Stimulated activated CD4-positive, alpha-beta T cell treated with anti-CD3 and anti-CD28 coated beads, Interleukin-12 subunit alpha, Interleukin-12 subunit beta, amount 100 ng/mL, for 24 hours (primary cell): Measurements from ENCODE around the gene ROR2.
"Not testable (repeated sequence)": the region's sequence is repeated elsewhere in the genome, so short reads cannot be mapped to it uniquely, and the experiment has no call there.

Experiments used
- DNase-seq, 2 experiments: peaks; one replicate each; pipeline ENCODE4 v3.0.0-alpha.2; 2020; ENCODE audit warnings: low read depth in 2 of 2

The ROR2 gene

DNA sequence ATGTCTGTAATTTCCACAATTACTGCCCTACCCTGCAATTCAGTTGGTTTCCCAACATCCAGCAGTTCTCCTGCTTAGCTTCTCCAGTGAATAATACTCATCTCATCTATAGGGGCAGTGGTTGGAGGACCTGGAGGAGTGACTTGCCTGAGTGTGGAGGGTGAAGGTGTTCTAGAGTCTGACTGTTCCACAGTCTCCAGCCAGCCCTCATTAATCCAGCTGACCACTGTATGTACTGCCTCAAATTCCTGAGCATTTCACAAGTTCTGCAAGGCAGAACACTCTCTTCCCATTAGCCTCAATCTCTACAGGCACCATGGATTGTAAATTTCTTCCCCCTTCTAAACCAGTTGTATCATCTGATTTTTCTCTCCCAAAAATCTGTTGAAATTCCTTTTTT lies 379.0 kb downstream of the ROR2 start:
- DNase-seq: no peak

DNA sequence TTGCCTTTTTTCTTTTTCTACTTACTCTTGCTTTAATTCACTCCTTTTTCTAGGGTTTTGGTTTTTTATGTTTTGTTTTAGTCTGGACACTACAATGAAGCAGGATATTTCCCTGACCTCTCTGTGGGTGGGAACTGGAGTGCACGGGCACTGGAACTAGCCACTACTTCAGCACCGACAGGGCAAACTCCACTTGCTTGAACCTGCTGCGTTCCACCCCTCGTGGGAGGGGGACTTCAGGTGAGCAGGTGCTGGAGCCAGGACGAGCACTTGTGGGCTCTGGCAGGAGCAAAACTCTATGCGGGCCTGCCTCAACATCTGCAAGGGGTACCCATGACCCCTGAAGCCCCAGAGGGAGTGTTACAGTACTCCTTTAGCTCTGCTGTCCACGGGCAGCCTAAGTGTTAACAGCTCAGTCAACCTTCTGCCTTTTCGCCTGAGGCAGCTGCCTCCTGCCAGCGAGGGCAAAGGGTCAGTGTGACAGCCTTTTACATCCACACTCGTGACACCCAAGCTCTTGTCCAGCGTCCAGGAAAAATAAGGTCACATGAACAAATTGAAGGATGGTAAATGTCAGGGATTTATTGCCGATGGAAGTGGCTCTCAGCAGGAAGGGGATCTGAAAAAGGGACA lies 382.3 kb downstream of the ROR2 start:
- DNase-seq: no peak

DNA sequence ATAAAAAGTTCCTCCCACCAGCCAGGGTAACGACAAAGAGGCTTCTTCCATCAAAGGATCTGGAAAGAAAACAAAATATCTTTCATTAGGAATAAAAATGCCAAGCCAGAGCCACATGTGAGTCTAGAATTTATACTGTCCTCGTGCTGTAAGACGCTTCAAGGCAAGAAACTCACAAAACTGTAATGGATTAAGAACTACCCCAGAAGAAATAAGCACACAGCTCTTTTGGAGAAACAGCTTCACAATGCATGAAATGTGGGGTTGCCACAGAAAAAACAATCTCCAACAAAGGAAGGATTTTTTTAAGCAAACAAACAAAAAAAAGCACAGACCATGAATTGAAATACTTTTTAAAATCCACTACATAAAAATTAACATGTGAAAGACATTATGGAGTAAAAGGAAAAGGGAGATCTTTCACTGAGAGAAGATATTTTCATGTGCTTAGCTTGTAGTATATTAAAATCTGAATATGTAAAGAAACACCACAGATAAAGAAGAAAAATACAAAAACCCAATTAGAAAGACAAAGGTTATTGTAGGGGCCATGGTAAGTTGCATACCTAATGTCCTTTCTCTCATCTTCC lies 385.9 kb downstream of the ROR2 start:
- no peak for DNase-seq

DNA sequence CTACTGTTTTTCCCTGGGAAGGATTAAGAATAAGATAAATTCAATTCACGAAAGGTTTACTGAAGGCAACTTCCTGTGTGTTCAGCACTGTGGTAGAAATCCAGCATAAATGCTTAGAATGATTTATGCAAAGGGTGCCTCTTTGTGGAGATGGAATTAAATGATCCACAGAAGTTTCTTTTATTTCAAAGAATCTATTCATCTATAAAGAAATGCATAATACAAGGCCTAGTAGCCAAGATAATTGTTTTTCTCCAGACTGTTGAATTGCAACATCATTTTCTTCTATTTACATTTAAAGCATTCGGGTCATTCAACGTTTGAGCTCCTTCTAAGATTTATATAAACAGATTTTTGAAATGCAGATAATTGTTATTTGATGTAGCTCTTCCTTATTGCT lies 387.6 kb downstream of the ROR2 start:
- DNase-seq: no peak

DNA sequence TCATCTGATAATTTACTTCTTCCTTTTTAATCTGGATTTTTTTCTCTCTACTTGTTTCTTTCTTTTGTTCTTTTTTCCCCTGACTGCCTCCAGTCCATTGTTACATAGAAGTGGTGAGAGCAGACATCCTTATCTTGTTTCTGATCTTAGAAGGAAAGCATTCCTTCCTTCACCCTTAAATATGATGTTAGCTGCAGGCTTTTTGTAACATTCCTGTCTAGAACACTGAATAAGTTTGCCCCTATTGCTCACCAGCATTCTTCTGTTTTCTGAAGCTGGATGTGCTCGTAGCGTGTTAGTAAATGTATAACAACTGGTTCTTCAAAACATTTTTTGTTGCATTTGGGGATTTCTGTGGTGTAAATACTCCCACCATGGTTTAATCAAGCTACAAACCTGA lies 389.7 kb downstream of the ROR2 start:
- DNase-seq: no peak

DNA sequence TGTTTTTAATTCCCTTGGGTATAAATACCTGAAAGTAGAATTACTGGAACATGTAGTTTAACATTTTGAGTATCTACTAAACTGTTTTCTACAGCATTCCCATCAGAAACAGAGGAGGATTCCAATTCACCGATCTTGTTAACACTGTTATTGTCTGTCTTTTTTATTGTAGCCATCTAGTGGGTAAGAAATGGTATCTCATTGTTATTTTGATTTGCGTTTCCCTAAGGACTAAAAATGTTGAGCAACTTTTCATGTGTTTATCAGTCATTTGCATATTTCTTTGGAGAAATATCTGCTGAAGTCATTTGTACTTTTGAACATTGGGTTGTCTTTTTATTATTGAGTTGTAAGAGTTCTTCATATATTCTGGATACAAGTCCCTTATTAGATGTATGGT lies 391.1 kb downstream of the ROR2 start:
- DNase-seq: no peak

DNA sequence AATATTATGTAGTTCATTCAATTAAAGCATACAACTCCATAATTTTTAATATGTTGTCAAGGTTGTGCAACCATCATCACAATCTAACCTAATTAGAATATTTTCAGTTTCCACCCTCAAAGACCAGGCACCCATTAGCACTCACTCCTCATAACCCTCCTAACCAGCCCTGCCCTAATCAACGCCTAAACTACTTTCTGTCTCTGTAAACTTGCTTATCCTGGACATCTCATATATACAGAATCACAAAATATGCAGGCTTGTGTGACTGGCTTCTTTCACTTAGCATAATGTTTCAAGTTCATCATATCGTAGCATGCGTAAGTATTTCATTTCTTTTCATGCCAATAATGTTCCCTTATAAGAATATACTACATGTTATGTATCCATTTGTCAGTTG lies 391.6 kb downstream of the ROR2 start:
- no peak for DNase-seq

DNA sequence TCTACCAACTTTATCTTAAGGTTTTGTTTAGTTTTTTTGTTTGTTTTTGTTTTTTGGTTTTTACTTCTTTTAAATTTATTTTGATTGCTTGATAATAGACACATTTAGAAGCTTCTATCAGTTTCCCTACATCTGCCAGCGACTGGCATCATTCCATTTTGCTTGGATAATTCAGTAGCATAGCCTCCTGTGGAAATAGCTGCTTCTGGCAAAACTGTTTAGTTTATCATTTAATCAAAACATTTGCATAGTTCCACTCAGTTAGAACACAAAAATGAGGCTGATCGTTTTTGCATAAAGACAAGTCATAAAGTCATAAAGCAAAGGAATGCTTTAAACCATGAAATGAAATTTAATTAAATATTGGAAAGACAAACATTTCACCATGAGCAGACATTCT lies 392.7 kb downstream of the ROR2 start:
- DNase-seq: no peak

DNA sequence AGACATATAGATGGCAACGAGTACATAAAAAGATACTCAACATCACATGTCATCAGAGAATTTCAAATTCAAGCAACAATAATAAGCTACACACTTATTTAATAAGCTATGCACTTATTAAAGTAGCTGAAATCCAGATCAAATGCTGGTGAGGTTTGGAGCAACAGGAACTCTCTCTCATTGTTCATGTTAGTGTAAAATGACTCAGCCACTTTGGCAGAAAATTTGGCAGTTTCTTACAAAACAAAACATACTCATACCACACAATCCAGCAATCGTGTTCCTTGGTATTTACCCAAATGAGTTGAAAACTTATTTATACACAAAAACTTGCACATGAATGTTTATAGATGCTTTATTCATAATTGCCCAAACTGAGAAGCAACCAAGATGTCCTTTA lies 394.9 kb downstream of the ROR2 start:
- no peak for DNase-seq

DNA sequence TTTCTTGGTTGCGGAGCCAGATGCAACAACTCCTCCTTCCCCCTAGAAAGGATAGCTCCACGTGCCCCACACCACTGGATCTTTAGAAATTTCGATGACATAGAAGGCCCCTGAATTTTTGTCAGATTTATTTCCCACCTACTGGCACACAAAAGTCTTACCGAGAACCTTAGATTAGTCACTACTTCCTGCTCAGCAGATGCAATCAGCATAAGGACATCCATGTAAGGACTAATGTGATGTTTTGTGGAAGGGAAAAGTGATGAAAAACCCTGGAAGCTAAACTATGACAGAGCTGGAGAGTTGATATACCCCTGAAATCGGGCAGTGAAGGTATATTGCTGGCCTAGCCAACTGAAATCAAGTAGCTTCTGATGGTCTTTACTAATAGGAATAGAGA lies 400.9 kb downstream of the ROR2 start:
- DNase-seq: no peak

DNA sequence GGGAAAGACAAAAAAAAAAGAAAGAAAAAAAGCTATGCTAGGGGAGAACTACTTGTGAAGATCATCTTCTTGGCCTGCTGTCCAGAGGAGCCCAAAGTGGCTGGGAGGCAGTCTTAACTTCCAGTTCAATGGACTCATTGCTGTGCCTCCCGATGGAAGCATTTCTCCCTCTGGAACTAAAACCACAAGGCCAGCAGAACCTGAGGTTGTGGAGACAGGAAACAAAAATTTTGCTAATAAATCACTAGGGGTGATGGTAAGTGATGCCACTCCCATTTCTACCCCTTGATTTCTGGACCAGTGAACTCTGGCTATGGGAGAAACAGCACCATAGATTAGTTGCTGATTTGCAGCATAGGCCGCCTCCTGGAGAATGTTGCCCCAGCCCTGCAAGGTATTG lies 402.9 kb downstream of the ROR2 start:
- no peak for DNase-seq

DNA sequence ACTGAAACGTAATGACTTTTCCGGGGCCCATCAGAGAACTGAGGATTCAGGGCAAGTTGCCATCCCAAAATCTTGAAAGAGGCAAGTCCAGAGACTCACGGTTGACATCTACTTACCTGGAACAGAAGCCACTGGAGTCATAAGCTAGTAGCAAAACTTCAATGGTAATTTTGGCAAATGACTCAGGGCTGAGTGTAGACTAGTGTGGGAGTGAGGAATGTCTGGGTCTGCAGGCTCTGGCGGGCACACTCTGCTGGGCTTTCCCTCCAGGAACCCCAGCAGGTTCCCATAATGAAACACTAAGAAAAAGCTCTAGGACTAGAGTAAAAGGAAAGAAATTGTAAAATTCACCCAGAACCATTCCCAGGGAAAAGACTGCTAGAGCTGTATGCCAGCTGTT lies 403.5 kb downstream of the ROR2 start:
- DNase-seq: no peak

DNA sequence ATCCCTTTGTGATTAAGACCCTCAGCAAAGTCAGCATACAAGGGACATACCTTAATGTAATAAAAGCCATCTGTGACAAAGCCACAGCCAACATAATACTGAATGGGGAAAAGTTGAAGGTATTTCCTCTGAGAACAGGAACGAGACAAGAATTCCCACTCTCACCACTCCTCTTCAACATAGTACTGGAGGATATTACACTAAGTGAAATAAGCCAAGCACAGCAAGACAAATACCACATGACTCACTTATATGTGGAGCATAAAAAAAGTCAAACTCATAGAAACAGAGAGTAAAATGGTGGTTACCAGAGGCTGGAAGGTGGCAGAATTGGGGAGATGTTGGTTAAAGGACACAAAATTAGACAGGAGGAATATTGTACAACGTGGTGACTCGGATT lies 408.3 kb downstream of the ROR2 start:
- DNase-seq: no peak

DNA sequence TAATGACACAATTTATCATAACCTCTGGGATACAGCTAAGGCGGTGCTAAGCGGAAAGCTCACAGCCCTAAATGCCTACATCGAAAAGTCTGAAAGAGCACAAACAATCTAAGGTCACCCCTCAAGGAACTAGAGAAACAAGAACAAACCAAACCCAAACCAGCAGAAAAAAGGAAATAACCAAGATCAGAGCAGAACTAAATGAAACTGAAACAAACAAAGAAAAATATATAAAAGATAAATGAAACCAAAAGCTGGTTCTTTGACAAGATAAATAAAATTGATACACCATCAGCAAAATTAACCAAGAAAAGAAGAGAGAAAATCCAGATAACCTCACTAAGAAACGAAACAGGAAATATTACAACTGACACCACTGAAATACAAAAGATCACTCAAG lies 409.5 kb downstream of the ROR2 start:
- DNase-seq: not testable (repeated sequence)

DNA sequence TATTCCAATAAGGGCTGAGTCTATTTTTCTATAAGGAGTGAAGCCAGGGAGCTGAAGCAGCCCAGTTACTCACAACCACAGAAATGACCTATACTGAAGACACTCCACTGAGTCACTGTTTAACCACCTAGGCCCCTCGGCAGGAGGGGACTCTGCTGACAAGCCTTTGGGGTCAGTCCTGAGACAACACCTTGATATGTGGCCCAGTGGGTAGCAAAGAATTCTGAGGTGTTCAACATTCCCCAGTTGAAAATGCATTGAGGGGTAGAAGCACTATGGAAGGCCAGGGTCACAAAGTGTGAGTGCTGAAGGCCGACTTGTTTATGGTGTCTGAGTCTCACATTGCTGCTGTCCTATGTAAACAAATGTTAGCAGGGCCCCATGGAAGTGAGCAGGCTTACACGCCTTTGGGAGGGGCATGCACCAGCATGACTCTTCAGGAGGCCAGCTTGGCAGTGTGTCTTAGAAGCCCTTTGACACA lies 413.8 kb downstream of the ROR2 start:
- DNase-seq: no peak

DNA sequence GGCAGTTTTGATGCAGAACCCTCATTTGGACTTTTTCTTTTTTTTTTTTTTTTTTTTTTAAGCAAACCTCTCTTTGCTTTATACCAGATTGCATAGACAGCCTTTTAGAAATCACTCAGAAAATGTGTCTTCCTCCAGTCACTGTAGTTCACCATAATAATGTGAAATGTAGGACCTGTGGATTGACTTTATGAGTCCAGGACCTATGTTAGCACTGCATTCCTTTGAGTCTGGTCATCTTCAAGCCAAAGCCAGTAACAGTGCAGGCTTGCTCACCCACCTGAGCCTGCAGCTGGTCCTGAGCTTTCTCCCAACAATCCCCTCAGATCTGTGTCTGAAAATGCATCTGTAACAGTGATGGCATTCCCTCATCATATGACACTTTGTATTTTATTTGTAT lies 415.7 kb downstream of the ROR2 start:
- no peak for DNase-seq

DNA sequence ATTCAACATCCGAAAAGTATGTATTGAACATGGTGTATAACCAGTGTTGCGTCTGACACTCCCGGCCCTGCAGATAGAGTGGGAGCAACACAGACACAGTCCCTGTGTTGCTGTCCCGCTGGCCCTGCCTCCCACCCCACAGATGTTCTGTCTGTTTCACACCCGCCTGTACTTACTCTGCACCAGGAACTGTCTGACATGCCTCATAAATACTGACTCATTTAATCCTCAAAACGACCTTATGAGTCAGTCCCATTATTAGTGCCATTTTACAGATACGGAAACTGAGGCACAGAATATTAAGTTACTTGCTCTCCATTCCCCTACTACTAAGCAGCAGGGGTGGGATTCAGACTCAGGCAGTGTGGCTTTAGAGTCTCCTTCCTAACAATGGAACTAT lies 416.6 kb downstream of the ROR2 start:
- DNase-seq: no peak

DNA sequence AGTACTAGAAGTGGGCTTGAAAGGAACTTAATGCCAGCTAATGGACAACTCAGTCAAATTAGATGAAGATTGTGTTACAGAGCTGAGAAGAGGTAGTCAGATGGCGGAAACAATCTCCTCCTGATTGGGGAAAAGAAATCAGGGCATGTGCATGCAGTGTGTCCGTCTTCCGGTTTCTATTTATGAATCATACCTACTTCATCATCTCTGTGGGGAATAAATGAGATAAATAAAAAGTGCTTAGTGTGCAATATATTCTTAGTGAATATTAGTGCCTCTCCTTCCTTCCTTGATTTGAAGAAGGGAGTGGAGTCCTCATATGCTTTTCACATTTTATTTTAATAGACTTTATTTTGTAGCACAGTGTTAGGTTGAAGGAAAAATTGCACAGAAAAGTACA lies 417.7 kb downstream of the ROR2 start:
- no peak for DNase-seq

DNA sequence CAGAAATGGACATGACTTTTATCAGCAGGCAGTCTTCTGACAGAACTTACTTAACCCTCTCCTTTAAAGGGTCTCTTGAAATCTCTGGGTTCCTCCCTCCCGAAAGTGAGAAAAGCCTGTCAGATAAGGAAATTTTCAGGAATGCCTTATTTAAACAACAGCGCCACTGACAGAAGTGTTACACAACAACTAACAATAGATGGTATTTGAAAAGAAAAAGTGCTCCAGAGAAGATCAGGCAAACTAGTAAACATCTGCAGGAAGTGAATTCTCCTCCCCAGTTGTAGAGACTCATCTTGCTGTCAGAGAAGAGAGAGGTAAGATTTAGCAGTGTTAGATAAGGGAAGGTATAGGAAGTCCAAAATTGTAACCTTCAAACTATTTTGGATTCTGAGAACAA lies 419.2 kb downstream of the ROR2 start:
- DNase-seq: no peak

DNA sequence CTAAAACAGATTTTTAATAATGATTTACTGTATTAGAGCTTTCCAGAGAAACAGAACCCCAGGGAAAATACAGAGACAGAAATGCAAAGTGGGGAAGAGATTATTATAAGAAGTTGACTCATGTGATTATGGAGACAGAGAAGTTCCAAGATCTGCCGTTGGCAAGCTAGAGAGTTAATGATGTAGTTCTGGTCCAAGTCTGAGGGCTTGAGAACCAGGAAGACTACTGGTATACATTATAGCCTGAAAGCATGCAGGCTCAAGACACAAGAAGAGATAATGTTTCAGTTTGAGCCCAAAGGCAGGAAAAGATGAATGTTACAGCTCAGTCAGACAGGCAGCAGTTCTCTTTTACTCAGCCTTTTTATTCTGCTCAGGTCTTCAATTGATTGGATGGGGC lies 427.5 kb downstream of the ROR2 start:
- DNase-seq: no peak

DNA sequence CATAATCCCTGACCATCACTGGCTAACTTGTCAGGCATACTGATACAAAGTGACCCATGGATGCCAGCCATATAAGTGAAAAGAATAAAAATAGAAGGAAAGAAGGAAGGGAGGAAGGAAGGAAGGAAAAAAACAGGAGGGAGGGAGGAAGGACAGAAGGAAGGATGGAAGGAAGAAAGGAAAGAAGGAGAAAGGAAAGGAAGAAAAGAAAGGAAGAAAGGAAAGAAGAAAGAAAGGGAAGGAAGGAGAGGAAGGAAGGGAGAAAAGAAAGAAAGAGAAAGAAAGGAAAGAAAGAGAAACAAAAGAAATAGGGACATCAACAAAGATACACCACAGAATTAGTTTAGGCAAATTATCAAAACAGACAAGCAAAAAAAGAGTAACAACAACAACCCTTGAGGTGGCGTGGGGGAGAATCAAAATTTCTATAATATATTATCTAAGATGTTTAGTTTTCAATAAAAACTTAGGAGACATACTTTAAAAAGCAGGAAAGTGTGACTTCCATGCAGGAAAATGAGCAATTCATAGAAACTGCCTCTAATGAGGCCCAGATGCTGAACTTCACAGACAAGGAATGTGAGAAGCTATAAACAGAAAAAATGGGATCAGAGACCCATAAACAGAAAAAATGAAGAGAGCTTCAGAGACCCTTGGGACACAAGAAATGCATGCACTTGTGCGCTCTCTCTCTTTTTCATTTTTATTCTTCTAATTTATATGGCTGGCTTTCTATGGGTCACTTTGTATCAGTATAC lies 430.3 kb downstream of the ROR2 start:
- DNase-seq: no peak

DNA sequence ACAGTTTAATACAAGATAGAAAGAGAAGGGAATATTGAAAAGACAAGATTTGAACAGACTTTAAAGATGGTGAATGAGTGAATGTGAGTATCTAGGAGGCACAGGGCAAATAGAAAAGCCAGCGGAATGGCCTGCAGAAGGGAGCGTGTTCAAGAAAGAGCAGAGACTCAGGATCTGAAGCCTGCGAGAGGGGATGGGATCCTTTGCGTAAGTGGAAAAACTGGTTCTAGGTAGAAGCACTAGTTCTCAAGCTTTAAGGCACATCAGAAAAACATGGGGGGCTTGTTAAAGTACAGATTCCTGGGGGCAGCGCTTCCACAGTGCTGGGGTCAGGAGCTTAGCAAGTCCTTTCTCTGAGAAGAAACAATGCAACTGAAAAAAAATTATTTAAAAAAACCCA lies 431.6 kb downstream of the ROR2 start:
- no peak for DNase-seq

DNA sequence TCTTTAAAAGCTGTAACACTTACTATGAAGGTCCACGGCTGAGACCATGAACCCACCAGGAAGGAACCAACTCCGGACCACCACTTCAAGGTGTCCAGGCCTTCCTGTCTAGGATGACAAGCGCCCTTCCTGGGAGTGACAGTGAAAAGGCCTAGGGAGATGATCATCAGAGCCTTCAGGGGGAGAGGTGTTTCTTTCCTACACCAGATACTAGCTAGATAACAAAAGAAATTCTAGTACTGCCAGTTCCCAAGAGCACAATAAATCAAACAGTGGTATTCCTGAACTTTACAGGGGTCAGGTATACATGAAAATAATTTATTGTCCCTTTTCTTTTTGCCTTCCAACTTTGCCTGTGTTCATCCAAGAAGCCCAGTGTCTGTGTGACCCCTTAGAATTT lies 432.2 kb downstream of the ROR2 start:
- DNase-seq: no peak
